OCI-M2 (cell line): ENCODE measurements around the gene NFRKB.

Experiments used
- DNase-seq: peaks from one replicate; lab custom pipeline; 2025; ENCODE audit not compliant: unreplicated experiment; lab: John Stamatoyannopoulos, UW

NFRKB gene

DNA sequence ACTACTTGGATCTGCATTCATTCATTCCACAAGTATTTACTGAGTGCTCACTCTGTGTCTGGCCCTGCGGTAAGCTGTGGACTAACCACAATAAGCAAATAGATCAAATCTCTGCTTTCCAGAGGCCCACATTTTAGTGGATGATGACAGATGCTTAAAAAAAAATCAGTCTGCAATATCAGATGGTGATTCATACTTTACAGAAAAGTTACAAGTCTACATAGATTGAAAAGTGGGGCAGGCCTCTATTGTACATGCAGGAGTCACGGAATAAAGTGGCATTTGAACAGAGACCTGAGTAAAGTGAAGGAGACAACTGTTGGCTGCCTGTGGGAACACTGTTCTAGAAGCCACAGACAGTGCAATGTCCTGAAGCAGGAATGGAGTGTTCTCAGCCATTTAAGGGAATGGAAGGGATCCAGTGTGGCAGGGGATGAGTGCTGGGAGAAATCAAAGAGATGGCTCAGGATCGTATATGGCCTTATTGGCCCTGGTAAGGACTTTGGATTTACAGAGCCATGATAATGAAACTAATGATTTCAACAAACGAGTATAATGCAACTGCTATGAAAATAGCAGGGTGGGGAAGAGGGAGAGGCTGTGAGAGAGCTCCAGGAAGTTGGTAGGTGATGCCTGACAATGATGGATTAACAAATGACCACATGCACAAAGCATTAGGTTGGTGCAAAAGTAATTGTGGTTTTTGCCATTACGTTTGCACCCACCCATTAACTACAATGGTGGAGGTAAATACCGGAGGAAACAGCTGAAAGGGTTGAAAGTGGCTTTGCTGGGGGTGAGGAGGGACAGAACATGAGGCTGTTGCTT lies 48.7 kb downstream of the NFRKB start:
- DNase-seq: no peak
